H9 (cell line): ENCODE measurements around the gene HRH1. TPM values are rescaled to one million over a fixed set of nuclear protein-coding genes. Genes with fewer than 3 reads are reported as not detected.

Source experiments
- DNase-seq: peaks from one replicate; pipeline ENCODE4 v3.0.0-alpha.2; 2017
- H2AFZ ChIP-seq: one replicate; pipeline ENCODE4 v1.6.1; 2013; ENCODE audit warnings: mild to moderate bottlenecking, low read length, control low read depth, moderate library complexity
- H2AK5ac ChIP-seq: 2 replicates; pipeline ENCODE4 v1.6.1; 2013; ENCODE audit warnings: low read length, control low read depth, mixed read lengths; ENCODE audit not compliant: insufficient read length
- H2BK120ac ChIP-seq: one replicate; pipeline ENCODE4 v1.6.1; 2013; ENCODE audit warnings: low read depth, mild to moderate bottlenecking, low read length, control low read depth, inconsistent platforms; ENCODE audit not compliant: poor library complexity, severe bottlenecking
- H2BK12ac ChIP-seq: 2 replicates; pipeline ENCODE4 v1.6.1; 2013; ENCODE audit warnings: low read length, control low read depth, mixed read lengths, low read depth; ENCODE audit not compliant: insufficient read length
- H2BK15ac ChIP-seq: 2 replicates; pipeline ENCODE4 v1.6.1; 2013; ENCODE audit warnings: low read depth, low read length, control low read depth
- H2BK20ac ChIP-seq: one replicate; pipeline ENCODE4 v1.6.1; 2013; ENCODE audit warnings: low read depth, mild to moderate bottlenecking, low read length, control low read depth, inconsistent platforms; ENCODE audit not compliant: poor library complexity, severe bottlenecking
- H2BK5ac ChIP-seq: 2 replicates; pipeline ENCODE4 v1.6.1; 2013; ENCODE audit warnings: low read length, control low read depth, mixed read lengths; ENCODE audit not compliant: insufficient read length
- H3K14ac ChIP-seq: 2 replicates; pipeline ENCODE4 v1.6.1; 2013; ENCODE audit warnings: low read length, control low read depth; ENCODE audit not compliant: insufficient read depth
- H3K18ac ChIP-seq: 2 replicates; pipeline ENCODE4 v1.6.1; 2013; ENCODE audit warnings: low read depth, mild to moderate bottlenecking, mixed read lengths, low read length, control low read depth; ENCODE audit not compliant: insufficient read length
- H3K23ac ChIP-seq: 2 replicates; pipeline ENCODE4 v1.6.1; 2013; ENCODE audit warnings: low read length, control low read depth, mixed read lengths, low read depth; ENCODE audit not compliant: insufficient read length
- H3K23me2 ChIP-seq: 2 replicates; pipeline ENCODE4 v1.6.1; 2013; ENCODE audit warnings: low read depth, mild to moderate bottlenecking, mixed read lengths, low read length, control low read depth; ENCODE audit not compliant: insufficient read length, poor library complexity, severe bottlenecking
- H3K27ac ChIP-seq: 2 replicates; pipeline ENCODE4 v1.5.1; 2013; ENCODE audit warnings: low read length, control low read depth, mixed read lengths, low read depth; ENCODE audit not compliant: insufficient read length
- H3K27me3 ChIP-seq: 2 replicates; pipeline ENCODE4 v1.6.1; 2013; ENCODE audit warnings: low read length, control low read depth, inconsistent platforms; ENCODE audit not compliant: insufficient read depth
- H3K4ac ChIP-seq: 2 replicates; pipeline ENCODE4 v1.6.1; 2013; ENCODE audit warnings: low read depth, mild to moderate bottlenecking, control low read depth, inconsistent platforms, low read length, moderate library complexity
- H3K4me1 ChIP-seq: 2 replicates; pipeline ENCODE4 v1.6.1; 2013; ENCODE audit warnings: low read length, control low read depth, inconsistent platforms; ENCODE audit not compliant: insufficient read depth
- H3K4me2 ChIP-seq: 2 replicates; pipeline ENCODE4 v1.6.1; 2013; ENCODE audit warnings: low read length, control low read depth, mixed read lengths; ENCODE audit not compliant: insufficient read length, insufficient read depth
- H3K56ac ChIP-seq: 2 replicates; pipeline ENCODE4 v1.6.1; 2013; ENCODE audit warnings: low read depth, mild to moderate bottlenecking, mixed read lengths, low read length, control low read depth; ENCODE audit not compliant: insufficient read length
- H3K79me1 ChIP-seq: 2 replicates; pipeline ENCODE4 v1.6.1; 2013; ENCODE audit warnings: low read depth, mild to moderate bottlenecking, moderate library complexity, low read length, control low read depth, inconsistent platforms; ENCODE audit not compliant: insufficient read depth, poor library complexity, severe bottlenecking
- H3K79me2 ChIP-seq: 2 replicates; pipeline ENCODE4 v1.6.1; 2013; ENCODE audit warnings: low read length, control low read depth, inconsistent platforms; ENCODE audit not compliant: insufficient read depth
- H3K9ac ChIP-seq: 2 replicates; pipeline ENCODE4 v1.6.1; 2013; ENCODE audit warnings: low read length, control low read depth, mixed read lengths; ENCODE audit not compliant: insufficient read length; ENCODE audit errors: extremely low read depth
- H3K9me3 ChIP-seq: one replicate; pipeline ENCODE4 v1.6.1; 2013; ENCODE audit warnings: low read depth, low read length, inconsistent platforms; ENCODE audit not compliant: control insufficient read depth
- H3T11ph ChIP-seq: one replicate; pipeline ENCODE4 v1.6.1; 2013; ENCODE audit warnings: mild to moderate bottlenecking, low read length, control low read depth, inconsistent platforms
- H4K20me1 ChIP-seq: one replicate; pipeline ENCODE4 v1.6.1; 2013; ENCODE audit not compliant: control insufficient read depth, insufficient read length, insufficient read depth
- H4K5ac ChIP-seq: 2 replicates; pipeline ENCODE4 v1.6.1; 2013; ENCODE audit warnings: low read depth, mild to moderate bottlenecking, mixed read lengths, low read length, control low read depth; ENCODE audit not compliant: insufficient read length
- H4K8ac ChIP-seq: replicated peaks from 2 replicates; pipeline ENCODE4 v1.6.1; 2013; ENCODE audit warnings: low read length, control low read depth, mixed read lengths, low read depth; ENCODE audit not compliant: insufficient read length
- H4K91ac ChIP-seq: 2 replicates; pipeline ENCODE4 v1.6.1; 2013; ENCODE audit warnings: low read depth, mild to moderate bottlenecking, moderate library complexity, mixed read lengths, low read length, control low read depth; ENCODE audit not compliant: insufficient read length
- H3K27ac Mint-ChIP-seq, 3 experiments: 2 replicates in 2 of 3; 3 replicates in 1 of 3; pipeline ENCODE4 v1.8.0; 2020 to 2021; ENCODE audit warnings: mixed read lengths in 3 of 3, mild to moderate bottlenecking in 1 of 3, moderate library complexity in 1 of 3
- H3K27me3 Mint-ChIP-seq: 2 replicates; pipeline ENCODE4 v1.8.0; 2021; ENCODE audit warnings: low read depth, mild to moderate bottlenecking, moderate library complexity, mixed read lengths
- H3K36me3 Mint-ChIP-seq, 3 experiments: 2 replicates in 2 of 3; 3 replicates in 1 of 3; pipeline ENCODE4 v1.8.0; 2020 to 2021; ENCODE audit warnings: low read depth in 3 of 3, mixed read lengths in 3 of 3; ENCODE audit not compliant: insufficient read depth in 1 of 3
- H3K4me1 Mint-ChIP-seq, 2 experiments: 2 replicates each; pipeline ENCODE4 v1.8.0; 2020; ENCODE audit warnings: mixed read lengths in 2 of 2
- H3K4me3 Mint-ChIP-seq, 2 experiments: 2 replicates in 1 of 2; 3 replicates in 1 of 2; pipeline ENCODE4 v1.8.0; 2020 to 2021; ENCODE audit warnings: mild to moderate bottlenecking in 2 of 2, mixed read lengths in 2 of 2, moderate library complexity in 1 of 2
- H3K9me3 Mint-ChIP-seq, 2 experiments: 2 replicates in 1 of 2; 3 replicates in 1 of 2; pipeline ENCODE4 v1.8.0; 2020; ENCODE audit warnings: mild to moderate bottlenecking in 2 of 2, mixed read lengths in 2 of 2, moderate library complexity in 1 of 2
- CTCF ChIP-seq: fragments of 200-600 bp; sonication (generic); conservative IDR thresholded peaks from 3 replicates; pipeline ENCODE4 v1.8.0; 2021; ENCODE audit warnings: antibody characterized with exemption, mild to moderate bottlenecking
- WGBS: extraction: QIAGEN DNeasy Blood & Tissue Kit; methylation state at CpG from one replicate; pipeline ENCODE4 v1.1.7; 2013; ENCODE audit warnings: missing lambda C conversion rate, low lambda C conversion rate, mixed read lengths; ENCODE audit not compliant: insufficient read length; ENCODE audit errors: extremely low coverage; 5-methylcytosine and 5-hydroxymethylcytosine counted together
- total RNA-seq: library from RNA; stranded (reverse); gene quantifications from 2 replicates; pipeline ENCODE4 v1.2.1, GENCODE V29; 2021

The HRH1 gene
- total RNA-seq, 1 experiment from 2014 or later = 0.74 TPM

GRCh38 chr3:11312166-11312565, 157.9 kb downstream of the HRH1 start:
- no peaks in the 10 kb centered on the region for H3K9me3 ChIP-seq
- no peaks in the 10 kb centered on the region for H3K23me2 ChIP-seq
- no peak overlapping the region for H2AFZ ChIP-seq
- Mint-ChIP-seq H3K27ac (no peak overlapping the region), H3K9me3 (no peaks in the 10 kb centered on the region), H3K4me3 (no peak overlapping the region; a peak in 1 of 5 replicates), H3K36me3 (peaks cover 9 to 36% (median 33%) of the 10 kb centered on the region in 3 experiments; a peak in 6 of 7 replicates), H3K27me3 (no peaks in the 10 kb centered on the region), H3K4me1 (no peaks in the 10 kb centered on the region)
- no peak overlapping the region for H3K14ac ChIP-seq
- H4K8ac ChIP-seq = no peak overlapping the region
- H2BK15ac ChIP-seq = no peak overlapping the region
- H2BK20ac ChIP-seq = no peak overlapping the region
- no peak overlapping the region for H3T11ph ChIP-seq
- no peak overlapping the region for H3K4me2 ChIP-seq
- H3K79me2 ChIP-seq = no peaks in the 10 kb centered on the region
- H2AK5ac ChIP-seq = no peak overlapping the region
- H3K79me1 ChIP-seq = no peaks in the 10 kb centered on the region
- no peaks in the 10 kb centered on the region for H3K27me3 ChIP-seq
- no peak overlapping the region for H4K91ac ChIP-seq
- H2BK5ac ChIP-seq = no peak overlapping the region
- no peak overlapping the region for H3K27ac ChIP-seq
- H3K4me1 ChIP-seq = no peaks in the 10 kb centered on the region
- no peaks in the 10 kb centered on the region for H4K20me1 ChIP-seq
- H3K4ac ChIP-seq = no peak overlapping the region
- no peak overlapping the region for H4K5ac ChIP-seq
- H2BK12ac ChIP-seq = no peak overlapping the region
- H2BK120ac ChIP-seq = no peak overlapping the region
- H3K23ac ChIP-seq = no peak overlapping the region
- no peak overlapping the region for H3K9ac ChIP-seq
- no peak overlapping the region for H3K56ac ChIP-seq
- DNase-seq = no peak
- no CpG with 5 or more reads among the region's 5 CpGs for WGBS
- H3K18ac ChIP-seq = no peak overlapping the region
- no peak for TF ChIP-seq CTCF

Other genes starting within 250 kb of the HRH1 start
- 0.09 TPM in 1 of 2 replicates, not detected in the other for gene SLC6A1, start 161.7 kb upstream of the HRH1 start, total RNA-seq
- gene ATG7, start 117.9 kb downstream of the HRH1 start, total RNA-seq = 17.9 and 22.1 TPM in 2 replicates